ENCODE measurements around the gene IQCH. TPM values are rescaled to one million over a fixed set of nuclear protein-coding genes. Genes with fewer than 3 reads are reported as not detected.

Gene IQCH
- total and polyA plus RNA-seq, 8 donors = 0.49 to 1.6 (median 1.2) TPM

DNA sequence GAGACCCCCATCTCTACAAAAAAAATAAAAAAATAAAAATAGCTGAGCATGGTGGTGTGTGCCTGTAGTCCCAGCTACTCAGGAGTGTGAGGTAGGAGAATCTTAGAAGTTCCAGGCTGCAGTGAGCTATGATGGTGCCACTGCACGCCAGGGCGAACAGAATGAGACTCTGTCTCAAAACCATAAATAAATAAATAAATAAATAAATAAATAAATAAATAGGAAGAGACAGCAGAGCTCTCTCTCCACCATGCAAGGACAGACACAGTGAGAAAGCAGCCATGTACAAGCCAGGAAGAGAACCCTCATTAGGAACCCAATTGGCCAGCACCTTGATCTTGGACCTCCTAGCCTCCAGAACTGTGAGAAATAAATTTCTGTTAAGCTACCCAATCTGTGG is 261.0 kb downstream of the IQCH start:
- no peaks in the 10 kb centered on the region for H3K9me3 ChIP-seq
- H3K4me3 ChIP-seq = no peak overlapping the region
- intact Hi-C loops (cut with DNase I) = no loop called here
- TF ChIP-seq, protein P1, sequence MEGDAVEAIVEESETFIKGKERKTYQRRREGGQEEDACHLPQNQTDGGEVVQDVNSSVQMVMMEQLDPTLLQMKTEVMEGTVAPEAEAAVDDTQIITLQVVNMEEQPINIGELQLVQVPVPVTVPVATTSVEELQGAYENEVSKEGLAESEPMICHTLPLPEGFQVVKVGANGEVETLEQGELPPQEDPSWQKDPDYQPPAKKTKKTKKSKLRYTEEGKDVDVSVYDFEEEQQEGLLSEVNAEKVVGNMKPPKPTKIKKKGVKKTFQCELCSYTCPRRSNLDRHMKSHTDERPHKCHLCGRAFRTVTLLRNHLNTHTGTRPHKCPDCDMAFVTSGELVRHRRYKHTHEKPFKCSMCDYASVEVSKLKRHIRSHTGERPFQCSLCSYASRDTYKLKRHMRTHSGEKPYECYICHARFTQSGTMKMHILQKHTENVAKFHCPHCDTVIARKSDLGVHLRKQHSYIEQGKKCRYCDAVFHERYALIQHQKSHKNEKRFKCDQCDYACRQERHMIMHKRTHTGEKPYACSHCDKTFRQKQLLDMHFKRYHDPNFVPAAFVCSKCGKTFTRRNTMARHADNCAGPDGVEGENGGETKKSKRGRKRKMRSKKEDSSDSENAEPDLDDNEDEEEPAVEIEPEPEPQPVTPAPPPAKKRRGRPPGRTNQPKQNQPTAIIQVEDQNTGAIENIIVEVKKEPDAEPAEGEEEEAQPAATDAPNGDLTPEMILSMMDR (IDR thresholded peaks at IDR 0.05) = no peak
- WGBS, 2 donors = 96 to 100% methylated on average over 2 of the region's 2 CpGs
- no peak overlapping the region for H3K27ac ChIP-seq
- DNase-seq (no peak), FAIRE-seq (no peak), ATAC-seq (no peak)
- peaks cover 0 to 4% (median 0%) of the 10 kb centered on the region in 3 donors for H3K36me3 ChIP-seq
- H3K27me3 ChIP-seq = no peaks in the 10 kb centered on the region
- H3K4me1 ChIP-seq = peaks cover 0 to 5% (median 0%) of the 10 kb centered on the region in 3 donors

DNA sequence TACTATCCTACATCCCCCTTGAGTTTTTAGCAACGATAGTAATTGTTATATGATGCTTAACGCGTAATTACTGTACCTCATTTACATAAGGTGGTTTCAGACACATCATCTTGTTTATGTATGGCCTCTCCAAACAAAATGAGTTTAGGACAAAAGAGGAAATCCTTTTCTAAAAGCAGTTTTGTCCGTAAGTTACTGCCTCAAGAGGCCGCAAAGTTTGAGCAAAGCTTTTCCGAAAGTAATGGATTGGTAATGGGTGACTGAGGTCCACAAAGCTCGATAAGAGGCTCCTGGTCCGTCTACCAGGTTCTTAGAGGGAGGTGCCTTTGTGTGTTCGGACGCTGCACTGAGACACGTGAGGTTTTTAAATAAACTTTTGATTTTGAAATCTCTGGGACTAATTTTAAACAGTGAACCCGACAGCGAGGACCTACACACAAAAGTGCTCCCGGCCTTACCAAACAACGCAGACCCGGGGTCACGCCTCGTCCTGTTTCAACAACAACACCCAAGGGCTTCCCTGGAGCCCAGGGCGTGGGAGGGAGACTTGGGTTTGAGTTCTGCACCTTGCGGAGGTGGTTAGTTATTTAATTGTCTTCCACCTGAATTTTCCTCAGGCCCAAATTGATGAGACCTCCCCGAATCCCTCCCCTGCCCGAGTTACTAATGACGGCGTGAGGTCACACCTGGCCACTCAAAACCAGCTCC is 265.9 kb downstream of the IQCH start:
- intact Hi-C loops (cut with DNase I) = no loop called here
- FAIRE-seq (no peak), ATAC-seq (peak; percentile 13 to 21 (median 16))

DNA sequence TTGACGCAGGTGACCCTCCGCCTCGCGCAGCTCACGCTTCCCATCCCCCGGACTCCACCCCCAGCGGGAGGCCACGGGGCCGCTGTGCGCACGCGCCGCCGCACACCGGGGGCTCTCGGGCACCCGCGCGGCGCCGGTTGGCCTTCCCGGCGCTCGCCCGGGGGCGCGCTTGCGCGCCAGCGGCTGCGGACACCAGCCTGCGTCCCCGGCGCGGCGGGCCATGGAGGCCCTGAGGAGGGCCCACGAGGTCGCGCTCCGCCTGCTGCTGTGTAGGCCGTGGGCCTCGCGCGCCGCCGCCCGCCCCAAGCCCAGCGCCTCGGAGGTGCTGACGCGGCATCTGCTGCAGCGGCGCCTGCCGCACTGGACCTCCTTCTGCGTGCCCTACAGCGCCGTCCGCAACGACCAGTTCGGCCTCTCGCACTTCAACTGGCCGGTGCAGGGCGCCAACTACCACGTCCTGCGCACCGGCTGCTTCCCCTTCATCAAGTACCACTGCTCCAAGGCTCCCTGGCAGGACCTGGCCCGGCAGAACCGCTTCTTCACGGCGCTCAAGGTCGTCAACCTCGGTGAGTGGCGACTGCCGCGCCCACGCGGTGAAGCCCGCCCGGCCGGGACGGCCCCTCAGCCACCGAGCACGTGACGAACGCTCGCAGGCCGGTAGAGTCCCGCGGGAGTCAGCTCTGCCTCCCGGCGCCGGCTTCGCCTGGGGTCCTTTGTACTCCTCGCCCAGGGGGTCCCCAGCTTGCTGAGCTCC is 266.6 kb downstream of the IQCH start, which contains the start of gene C15orf61:
C15orf61 (plus strand) TSS at position 103 of the 754 bp plus-strand sequence; CDS start at position 221, 118 bp downstream.
- intact Hi-C loops (cut with DNase I) = no loop called here
- H3K4me3 ChIP-seq = peak within 1 kb of the TSS; percentile 69 to 97 (median 80)
- H3K9me3 ChIP-seq = no peaks in the 10 kb centered on the region
- ATAC-seq (peak; percentile 88 to 94 (median 92)), DNase-seq (peak; percentile 92 to 97 (median 95)), FAIRE-seq (no peak)
- H3K27me3 ChIP-seq = no peaks in the 10 kb centered on the region
- WGBS, 2 donors = 0 to 1% methylated on average over 88 to 94 of the region's 94 CpGs
- no peaks in the 10 kb centered on the region for H3K36me3 ChIP-seq
- peak within 1 kb of the TSS; percentile 93 to 98 (median 98) for H3K27ac ChIP-seq
- peaks cover 0 to 22% (median 20%) of the 10 kb centered on the region in 3 donors for H3K4me1 ChIP-seq
- TF ChIP-seq, protein P1 (IDR thresholded peaks at IDR 0.05) = no peak

More for the DNA sequence above, 265.9 kb downstream of the IQCH start:
- 4 to 11% methylated on average over 24 of the region's 24 CpGs for WGBS, 2 donors
- DNase-seq = no peak
- Histone ChIP-seq H3K4me1 (peaks cover 0 to 22% (median 20%) of the 10 kb centered on the region in 3 donors), H3K27ac (peak overlapping the region; percentile 93 to 98 (median 98)), H3K9me3 (no peaks in the 10 kb centered on the region), H3K4me3 (peak overlapping the region; percentile 43 to 97 (median 70)), H3K36me3 (no peaks in the 10 kb centered on the region), H3K27me3 (no peaks in the 10 kb centered on the region)
- TF ChIP-seq, protein P1 (IDR thresholded peaks at IDR 0.05) = no peak

- ATAC-seq (peak; percentile 25 to 48 (median 36)), DNase-seq (no peak), FAIRE-seq (no peak)
- Histone ChIP-seq H3K4me3 (peak overlapping the region; percentile 69 to 97 (median 80)), H3K4me1 (peaks cover 0 to 22% (median 20%) of the 10 kb centered on the region in 3 donors), H3K9me3 (no peaks in the 10 kb centered on the region), H3K27me3 (no peaks in the 10 kb centered on the region), H3K27ac (peak overlapping the region; percentile 93 to 98 (median 98)), H3K36me3 (no peaks in the 10 kb centered on the region)
- 0% methylated on average over 21 to 23 of the region's 23 CpGs for WGBS, 2 donors
- TF ChIP-seq, protein P1 (IDR thresholded peaks at IDR 0.05) = no peak
- intact Hi-C loops (cut with DNase I) = no loop called here
These were observed 267.4 kb downstream of the IQCH start for GRCh38 chr15:67521783-67522568.

Measured in pancreas (tissue), 10 donors.